HG02588 (cell line): Measurements from ENCODE around the gene KICS2.

Experiments used
- ATAC-seq: cut with Tn5 transposase; IDR thresholded peaks from one replicate; pipeline ENCODE4 v1.9.1; 2021; ENCODE audit warnings: mild to moderate bottlenecking, moderate library complexity; ENCODE audit not compliant: unreplicated experiment

The KICS2 gene

GRCh38 chr12:64175254-64175945, 46.7 kb downstream of the KICS2 start:
- ATAC-seq: no peak

GRCh38 chr12:64173456-64173855, 48.6 kb downstream of the KICS2 start:
- ATAC-seq: no peak
